HepG2 (cell line): ENCODE measurements around the gene KDM5B. TPM values are rescaled to one million over a fixed set of nuclear protein-coding genes. Genes with fewer than 3 reads are reported as not detected.

Source experiments
- AHR ChIP-seq: IDR thresholded peaks from 2 replicates; pipeline ENCODE4 v1.6.1; 2018; ENCODE audit warnings: missing genetic modification reagents, missing compliant biosample characterization
- CENPX ChIP-seq: sonication (generic); formaldehyde crosslinking; IDR thresholded peaks from 2 replicates; pipeline ENCODE4 v1.9.0; 2021; ENCODE audit warnings: mild to moderate bottlenecking, missing genetic modification reagents, moderate library complexity
- CTCF ChIP-seq: sonication (generic); formaldehyde crosslinking; IDR thresholded peaks from 2 replicates; pipeline ENCODE4 v1.5.0; 2020; ENCODE audit warnings: mild to moderate bottlenecking, missing genetic modification reagents, moderate library complexity
- E2F1 ChIP-seq: sonication (generic); formaldehyde crosslinking; IDR thresholded peaks from 2 replicates; pipeline ENCODE4 v1.5.0; 2020; ENCODE audit warnings: missing genetic modification reagents
- ERF ChIP-seq: IDR thresholded peaks from 2 replicates; pipeline ENCODE4 v1.6.1; 2018; ENCODE audit warnings: missing biosample characterization, missing genetic modification reagents
- HCFC1 ChIP-seq: fragments of 150-350 bp; IDR thresholded peaks from 2 replicates; pipeline ENCODE4 v1.6.1; 2014; ENCODE audit warnings: low read depth, low read length
- HMGA1 ChIP-seq: sonication (generic); formaldehyde crosslinking; conservative IDR thresholded peaks from 2 replicates; pipeline ENCODE4 v1.4.0; 2020; ENCODE audit warnings: missing genetic modification reagents
- HNRNPL ChIP-seq: fragments of 200-400 bp; formaldehyde crosslinking; IDR thresholded peaks from 2 replicates; pipeline ENCODE4 v1.6.1; 2017; ENCODE audit warnings: mild to moderate bottlenecking, low read depth, low read length
- IRF2 ChIP-seq: IDR thresholded peaks from 2 replicates; pipeline ENCODE4 v1.6.1; 2018; ENCODE audit warnings: missing genetic modification reagents, missing compliant biosample characterization
- MATR3 ChIP-seq: sonication (generic); formaldehyde crosslinking; IDR thresholded peaks from 2 replicates; pipeline ENCODE4 v1.4.0; 2020; ENCODE audit warnings: missing genetic modification reagents
- MIER2 ChIP-seq: IDR thresholded peaks from 2 replicates; pipeline ENCODE4 v1.6.1; 2016; ENCODE audit warnings: missing biosample characterization, missing genetic modification reagents
- MIXL1 ChIP-seq: IDR thresholded peaks from 2 replicates; pipeline ENCODE4 v1.6.1; 2016
- NCOR1 ChIP-seq: fragments of 200-600 bp; sonication (generic); IDR thresholded peaks from 2 replicates; pipeline ENCODE4 v1.7.0; 2017; ENCODE audit warnings: antibody characterized with exemption, low read length, borderline replicate concordance
- SIN3A ChIP-seq: IDR thresholded peaks from 2 replicates; pipeline ENCODE4 v1.6.1; 2011; ENCODE audit warnings: low read depth, mild to moderate bottlenecking, control low read depth, low read length, borderline replicate concordance
- SMARCE1 ChIP-seq: fragments of 450-650 bp; IDR thresholded peaks from 2 replicates; pipeline ENCODE4 v1.6.1; 2017; ENCODE audit warnings: borderline replicate concordance
- ZBTB20 ChIP-seq: sonication (generic); formaldehyde crosslinking; IDR thresholded peaks from 2 replicates; pipeline ENCODE4 v1.8.1; 2023; ENCODE audit warnings: missing genetic modification reagents, low read depth, mild to moderate bottlenecking, borderline replicate concordance
- ZEB1 ChIP-seq: IDR thresholded peaks from 2 replicates; pipeline ENCODE4 v1.6.1; 2012; ENCODE audit warnings: mild to moderate bottlenecking, low read depth, inconsistent platforms; ENCODE audit not compliant: insufficient replicate concordance
- ZFAT ChIP-seq: sonication (generic); formaldehyde crosslinking; conservative IDR thresholded peaks from 2 replicates; pipeline ENCODE4 v1.8.1; 2023; ENCODE audit warnings: missing genetic modification reagents, inconsistent platforms
- ZHX2 ChIP-seq, 2 experiments: sonication (generic) in 1 of 2; formaldehyde crosslinking in 1 of 2; IDR thresholded peaks; 2 replicates each; pipeline versions ENCODE4 v1.6.1 to v1.9.0; 2014 to 2022; ENCODE audit warnings: antibody characterized with exemption in 1 of 2, borderline replicate concordance in 1 of 2, inconsistent platforms in 1 of 2, low read depth in 1 of 2, missing genetic modification reagents in 1 of 2
- ZIK1 ChIP-seq: sonication (generic); formaldehyde crosslinking; IDR thresholded peaks from 2 replicates; pipeline ENCODE4 v1.5.0; 2020; ENCODE audit warnings: mild to moderate bottlenecking, low read depth, missing genetic modification reagents, borderline replicate concordance
- ZNF569 ChIP-seq: sonication (generic); formaldehyde crosslinking; IDR thresholded peaks from 2 replicates; pipeline ENCODE4 v1.5.0; 2020; ENCODE audit warnings: mild to moderate bottlenecking, missing genetic modification reagents, moderate library complexity, borderline replicate concordance
- ZNF644 ChIP-seq: IDR thresholded peaks from 2 replicates; pipeline ENCODE4 v1.6.1; 2016; ENCODE audit warnings: low read depth
- ZNF780A ChIP-seq: sonication (generic); formaldehyde crosslinking; IDR thresholded peaks from 2 replicates; pipeline ENCODE4 v1.8.0; 2022; ENCODE audit warnings: mild to moderate bottlenecking, missing genetic modification reagents, moderate library complexity
- ZNF792 ChIP-seq: IDR thresholded peaks from 2 replicates; pipeline ENCODE4 v1.6.1; 2016
- polyA plus RNA-seq, 8 experiments: library from polyadenylated mRNA; depleted of rRNA in 3 of 8; stranded (reverse) in 7 of 8; unstranded in 1 of 8; fragments of >200 nt; fragmentation: Illumina TruSeq in 4 of 8; extraction: Trizol in 4 of 8; gene quantifications; 2 replicates each; pipeline versions ENCODE4 v1.2.1 to v1.2.3, GENCODE V29; 2011 to 2016; ENCODE audit warnings: low read depth in 4 of 8, missing spikeins in 1 of 8, mixed read lengths in 1 of 8; ENCODE audit not compliant: insufficient read depth in 1 of 8
- total RNA-seq, 5 experiments: library from RNA; depleted of rRNA; stranded (reverse); fragments of >200 nt; fragmentation: Illumina TruSeq; extraction: Trizol; gene quantifications; 2 replicates each; pipeline ENCODE4 v1.2.3, GENCODE V29; 2016; ENCODE audit warnings: low read depth in 1 of 5

KDM5B gene
- total and polyA plus RNA-seq, 2 of the 13 experiments (the other 11 are each of a cell fraction or from before 2014, with no cell fraction given): 34.2 to 35.4 TPM

GRCh38 chr1:202692959-202693555, 115.2 kb downstream of the KDM5B start (continued):
- TF ChIP-seq ZHX2 (IDR thresholded peaks at IDR 0.05; ENCODE audit: low read depth): no peak
- 0 out of 2 replicates have a peak, but pooled peaks have one; percentile 64 for TF ChIP-seq ZHX2 (CRISPR knock-in tag; IDR thresholded peaks at IDR 0.05; ENCODE audit: borderline replicate concordance)
- TF ChIP-seq AHR (CRISPR knock-in tag): peak; percentile 73; the same call in 1 of the 2 replicates
- no peak for TF ChIP-seq ZNF569
- peak; percentile 96 for TF ChIP-seq ERF
- TF ChIP-seq CENPX (CRISPR knock-in tag): no peak
- TF ChIP-seq ZFAT (CRISPR knock-in tag): no peak
- TF ChIP-seq MIER2 (CRISPR knock-in tag): peak; percentile 99
- no peak; the same call in 1 of the 2 replicates for TF ChIP-seq ZNF780A
- TF ChIP-seq ZEB1: no peak
- no peak for TF ChIP-seq HCFC1
- TF ChIP-seq IRF2 (CRISPR knock-in tag): peak; percentile 72; the same call in 1 of the 2 replicates
- TF ChIP-seq MIXL1: peak; percentile 83
- no peak for TF ChIP-seq MATR3
- no peak for TF ChIP-seq NCOR1
- TF ChIP-seq HMGA1 (CRISPR knock-in tag): no peak
- no peak for TF ChIP-seq SMARCE1
- peak; percentile 90 for TF ChIP-seq ZNF792 (CRISPR knock-in tag)
- peak; percentile 45 for TF ChIP-seq CTCF (CRISPR knock-in tag)
- TF ChIP-seq HNRNPL: no peak
- TF ChIP-seq E2F1 (CRISPR knock-in tag): no peak
- peak; percentile 75; the same call in 1 of the 2 replicates for TF ChIP-seq ZBTB20 (CRISPR knock-in tag)
- TF ChIP-seq SIN3A: no peak
- TF ChIP-seq ZIK1 (CRISPR knock-in tag): no peak
- TF ChIP-seq ZNF644: peak; percentile 67
